ENCODE measurements around the gene LDAF1. TPM values are rescaled to one million over a fixed set of nuclear protein-coding genes. Genes with fewer than 3 reads are reported as not detected.

Gene LDAF1
- total RNA-seq, 1 experiment from 2014 or later, result 11.5 TPM

- BruUV-seq (replicated peaks), result no TSS peak
- H3K36me3 ChIP-seq (ENCODE audit: low read depth, low read length), result peaks cover 3% of the 10 kb centered on the region
- H3K27me3 ChIP-seq (ENCODE audit: low read length), result no peaks in the 10 kb centered on the region
- H3K4me3 ChIP-seq (ENCODE audit: low read length), result no peak overlapping the region
- H2AFZ ChIP-seq (ENCODE audit: low read length), result no peak overlapping the region
- ATAC-seq (no peak), DNase-seq (no peak)
- intact Hi-C loops (cut with micrococcal nuclease), result loop anchor here (5.0 kb wide), 2 partner anchors 92 to 117 kb away; partner anchors contain the start of gene CRYM
- no peak for TF ChIP-seq EZH2phosphoT487 (IDR thresholded peaks at IDR 0.05; ENCODE audit: borderline replicate concordance, low read length)
- TF ChIP-seq EZH2 (IDR thresholded peaks at IDR 0.05; ENCODE audit: low read length, unreplicated experiment), result no peak
- TF ChIP-seq, protein P1, sequence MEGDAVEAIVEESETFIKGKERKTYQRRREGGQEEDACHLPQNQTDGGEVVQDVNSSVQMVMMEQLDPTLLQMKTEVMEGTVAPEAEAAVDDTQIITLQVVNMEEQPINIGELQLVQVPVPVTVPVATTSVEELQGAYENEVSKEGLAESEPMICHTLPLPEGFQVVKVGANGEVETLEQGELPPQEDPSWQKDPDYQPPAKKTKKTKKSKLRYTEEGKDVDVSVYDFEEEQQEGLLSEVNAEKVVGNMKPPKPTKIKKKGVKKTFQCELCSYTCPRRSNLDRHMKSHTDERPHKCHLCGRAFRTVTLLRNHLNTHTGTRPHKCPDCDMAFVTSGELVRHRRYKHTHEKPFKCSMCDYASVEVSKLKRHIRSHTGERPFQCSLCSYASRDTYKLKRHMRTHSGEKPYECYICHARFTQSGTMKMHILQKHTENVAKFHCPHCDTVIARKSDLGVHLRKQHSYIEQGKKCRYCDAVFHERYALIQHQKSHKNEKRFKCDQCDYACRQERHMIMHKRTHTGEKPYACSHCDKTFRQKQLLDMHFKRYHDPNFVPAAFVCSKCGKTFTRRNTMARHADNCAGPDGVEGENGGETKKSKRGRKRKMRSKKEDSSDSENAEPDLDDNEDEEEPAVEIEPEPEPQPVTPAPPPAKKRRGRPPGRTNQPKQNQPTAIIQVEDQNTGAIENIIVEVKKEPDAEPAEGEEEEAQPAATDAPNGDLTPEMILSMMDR (conservative IDR thresholded peaks at IDR 0.05; ENCODE audit: low read depth, low read length), result no peak
- H3K9ac ChIP-seq (ENCODE audit: low read length), result no peak overlapping the region
- H3F3A ChIP-seq (ENCODE audit: low read length, unreplicated experiment), result no peaks in the 10 kb centered on the region
- H3K9me2 ChIP-seq (replicated peaks; ENCODE audit: low read length), result no peaks in the 10 kb centered on the region
- H3K4me2 ChIP-seq (ENCODE audit: low read length), result no peak overlapping the region
- POLR2A ChIA-PET (ENCODE audit: unreplicated experiment), result interaction anchor here (0.6 kb wide), 1 partner anchor 9 kb away, joined by 6 read pairs; no protein-coding TSS in a partner anchor
- peaks cover 11% of the 10 kb centered on the region for H3K4me1 ChIP-seq (ENCODE audit: insufficient read depth, low read length)
- H3K27ac ChIP-seq (ENCODE audit: low read length), result no peak overlapping the region
- H3K9me3 ChIP-seq (ENCODE audit: low read length), result no peaks in the 10 kb centered on the region
- H4K20me1 ChIP-seq (ENCODE audit: low read length), result no peaks in the 10 kb centered on the region
- no peaks in the 10 kb centered on the region for H3K79me2 ChIP-seq (ENCODE audit: low read length)
- CTCF ChIA-PET, result interaction anchor here (0.7 kb wide), 2 partner anchors 19 to 67 kb away, joined by 3 to 9 read pairs; no protein-coding TSS in a partner anchor
These were observed 27.3 kb downstream of the LDAF1 start for GRCh38 chr16:21185659-21186325.

DNA sequence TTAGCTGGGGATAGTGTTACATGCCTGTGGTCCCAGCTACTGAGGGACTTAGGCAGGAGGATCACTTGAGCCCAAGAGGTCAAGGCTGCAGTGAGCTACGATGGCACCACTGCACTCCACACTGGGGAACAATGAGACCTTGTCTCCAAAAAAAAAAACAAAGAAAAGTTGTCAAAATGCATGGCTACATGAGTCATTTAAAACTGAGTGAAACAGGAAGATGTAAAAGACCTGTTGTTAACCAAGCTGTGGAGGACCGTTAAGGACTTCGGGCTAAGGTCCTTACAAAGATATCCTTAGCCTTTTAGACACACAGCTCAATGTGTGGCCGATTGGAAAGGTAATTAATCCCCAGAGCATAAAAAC lies 27.8 kb downstream of the LDAF1 start:
- H4K20me1 ChIP-seq (ENCODE audit: low read length), result no peaks in the 10 kb centered on the region
- no peak overlapping the region for H3K27ac ChIP-seq (ENCODE audit: low read length)
- H3K79me2 ChIP-seq (ENCODE audit: low read length), result no peaks in the 10 kb centered on the region
- H3K4me3 ChIP-seq (ENCODE audit: low read length), result no peak overlapping the region
- H3F3A ChIP-seq (ENCODE audit: low read length, unreplicated experiment), result no peaks in the 10 kb centered on the region
- no peak overlapping the region for H3K4me2 ChIP-seq (ENCODE audit: low read length)
- ChIA-PET CTCF (interaction anchor here (0.7 kb wide), 2 partner anchors 19 to 67 kb away, joined by 3 to 9 read pairs; no protein-coding TSS in a partner anchor), POLR2A (ENCODE audit: unreplicated experiment) (interaction anchor here (0.6 kb wide), 1 partner anchor 9 kb away, joined by 6 read pairs; no protein-coding TSS in a partner anchor)
- ATAC-seq, result no peak
- H3K4me1 ChIP-seq (ENCODE audit: insufficient read depth, low read length), result peaks cover 11% of the 10 kb centered on the region
- H3K9me2 ChIP-seq (replicated peaks; ENCODE audit: low read length), result no peaks in the 10 kb centered on the region
- no peak for DNase-seq
- H3K9me3 ChIP-seq (ENCODE audit: low read length), result no peaks in the 10 kb centered on the region
- no peaks in the 10 kb centered on the region for H3K27me3 ChIP-seq (ENCODE audit: low read length)
- peaks cover 2% of the 10 kb centered on the region for H3K36me3 ChIP-seq (ENCODE audit: low read depth, low read length)
- no peak overlapping the region for H3K9ac ChIP-seq (ENCODE audit: low read length)
- no peak for TF ChIP-seq EZH2phosphoT487 (IDR thresholded peaks at IDR 0.05; ENCODE audit: borderline replicate concordance, low read length)
- TF ChIP-seq EZH2 (IDR thresholded peaks at IDR 0.05; ENCODE audit: low read length, unreplicated experiment), result no peak
- TF ChIP-seq, protein P1 (conservative IDR thresholded peaks at IDR 0.05; ENCODE audit: low read depth, low read length), result no peak
- BruUV-seq (replicated peaks), result no TSS peak
- H2AFZ ChIP-seq (ENCODE audit: low read length), result no peak overlapping the region
- intact Hi-C loops (cut with micrococcal nuclease), result loop anchor here (5.0 kb wide), 2 partner anchors 91 to 116 kb away; partner anchors contain the start of gene CRYM

GRCh38 chr16:21189311-21189710 lies 30.8 kb downstream of the LDAF1 start:
- TF ChIP-seq EZH2phosphoT487 (IDR thresholded peaks at IDR 0.05; ENCODE audit: borderline replicate concordance, low read length) (no peak), EZH2 (IDR thresholded peaks at IDR 0.05; ENCODE audit: low read length, unreplicated experiment) (no peak)
- TF ChIP-seq, protein P1 (conservative IDR thresholded peaks at IDR 0.05; ENCODE audit: low read depth, low read length), result no peak
- peaks cover 11% of the 10 kb centered on the region for H3K4me1 ChIP-seq (ENCODE audit: insufficient read depth, low read length)
- no peaks in the 10 kb centered on the region for H3K36me3 ChIP-seq (ENCODE audit: low read depth, low read length)
- H3K9ac ChIP-seq (ENCODE audit: low read length), result no peak overlapping the region
- CTCF ChIA-PET, result interaction anchor here (1.1 to 2.2 kb wide), 4 partner anchors 23 to 111 kb away, joined by 5 to 10 read pairs (median 8); partner anchors contain the start of gene LDAF1
- no peaks in the 10 kb centered on the region for H4K20me1 ChIP-seq (ENCODE audit: low read length)
- intact Hi-C loops (cut with micrococcal nuclease), result loop anchor here (5.0 kb wide), 2 partner anchors 88 to 113 kb away; partner anchors contain the start of gene CRYM
- no peaks in the 10 kb centered on the region for H3K27me3 ChIP-seq (ENCODE audit: low read length)
- ATAC-seq, result no peak
- no peak for DNase-seq
- H3K27ac ChIP-seq (ENCODE audit: low read length), result no peak overlapping the region
- POLR2A ChIA-PET (ENCODE audit: unreplicated experiment), result no interaction called here
- no peaks in the 10 kb centered on the region for H3F3A ChIP-seq (ENCODE audit: low read length, unreplicated experiment)
- H2AFZ ChIP-seq (ENCODE audit: low read length), result no peak overlapping the region
- H3K4me3 ChIP-seq (ENCODE audit: low read length), result no peak overlapping the region
- H3K4me2 ChIP-seq (ENCODE audit: low read length), result no peak overlapping the region
- H3K9me3 ChIP-seq (ENCODE audit: low read length), result no peaks in the 10 kb centered on the region
- BruUV-seq (replicated peaks), result no TSS peak
- no peaks in the 10 kb centered on the region for H3K79me2 ChIP-seq (ENCODE audit: low read length)
- H3K9me2 ChIP-seq (replicated peaks; ENCODE audit: low read length), result no peaks in the 10 kb centered on the region
